Esophagus squamous epithelium (tissue), 4 donors: ENCODE measurements around the gene KCNC2.

Source experiments
- CTCF ChIP-seq, 6 experiments: fragments of 450-650 bp in 4 of 6; fragments of 200-600 bp in 2 of 6; sonication (generic) in 2 of 6; IDR thresholded peaks; one replicate each; pipeline ENCODE4 v1.5.1; 2016 to 2019; ENCODE audit warnings: antibody characterized with exemption in 6 of 6, mild to moderate bottlenecking in 4 of 6, moderate library complexity in 4 of 6
- POLR2A ChIP-seq, 4 donors: fragments of 450-650 bp; IDR thresholded peaks; one replicate each; pipeline ENCODE4 v1.6.1; 2017; ENCODE audit warnings: antibody characterized with exemption in 4 of 4, mild to moderate bottlenecking in 4 of 4, moderate library complexity in 3 of 4

- TF ChIP-seq POLR2A (IDR thresholded peaks at IDR 0.05), result no peak
- TF ChIP-seq CTCF (IDR thresholded peaks at IDR 0.05), result no peak
These were observed 38.9 kb downstream of the KCNC2 start for GRCh38 chr12:75170640-75171185.
